ENCODE data around the gene MCM7. TPM values are rescaled to one million over a fixed set of nuclear protein-coding genes. Genes with fewer than 3 reads are reported as not detected.

The MCM7 gene
- total and polyA plus RNA-seq, 2 of the 4 experiments (the other 2 are of a cell fraction), result 104 to 137 TPM

DNA sequence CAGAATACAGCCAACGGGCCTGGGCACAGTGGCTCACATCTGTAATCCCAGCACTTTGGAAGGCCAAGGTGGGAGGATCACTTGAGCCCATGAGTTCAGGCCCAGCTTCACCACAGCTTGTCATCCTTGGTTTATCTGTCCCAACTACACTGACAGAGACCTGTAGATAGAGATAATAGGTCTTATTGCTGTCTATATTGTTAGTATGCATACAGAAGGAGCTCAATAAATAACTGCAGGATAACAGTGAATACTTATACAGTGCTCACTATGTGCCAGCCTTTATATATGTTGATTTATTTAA lies 19.5 kb upstream of the MCM7 start:
- no peak overlapping the region for H2BK120ac ChIP-seq (ENCODE audit: low read depth, low read length)
- peak overlapping the region; percentile 67 for H3K9ac ChIP-seq (ENCODE audit: low read depth, low read length)
- H2AK9ac ChIP-seq (replicated peaks; ENCODE audit: low read depth, low read length, poor library complexity), result peak overlapping the region; percentile 87
- H2BK20ac ChIP-seq (ENCODE audit: low read depth, low read length), result no peak overlapping the region
- ChIA-PET CTCF (interaction anchor here (0.7 kb wide), 1 partner anchor 10 kb away, joined by 3 read pairs; no protein-coding TSS in a partner anchor), POLR2A (ENCODE audit: unreplicated experiment) (interaction anchor here (0.6 to 1.4 kb wide), 2 partner anchors 19 to 276 kb away, joined by 3 to 6 read pairs; partner anchors contain the start of gene AP4M1)
- H3K27ac ChIP-seq (ENCODE audit: insufficient read depth, low read length), result peak overlapping the region; percentile 45
- H3K27me3 ChIP-seq (ENCODE audit: control insufficient read depth, insufficient read depth, low read length), result no peaks in the 10 kb centered on the region
- dilution Hi-C loops (cut with HindIII; ENCODE audit: low sequenced_read_pairs, unreplicated experiment), result no loop called here
- BruUV-seq (replicated peaks), result no TSS peak
- no CpG with 5 or more reads among the region's 1 CpG for WGBS, 2 experiments (ENCODE audit: extremely low coverage in 2 of 2, insufficient read length in 1 of 2)
- H3K14ac ChIP-seq (replicated peaks; ENCODE audit: low read depth, low read length), result peak overlapping the region; percentile 15; the same call in 1 of the 2 replicates
- H3K4me1 ChIP-seq (ENCODE audit: control insufficient read depth, insufficient read depth, low read length), result peaks cover 6% of the 10 kb centered on the region; the same call in 1 of the 2 replicates
- peak overlapping the region; percentile 11 for H4K5ac ChIP-seq (ENCODE audit: low read depth, low read length)
- H2AK5ac ChIP-seq (ENCODE audit: low read depth, low read length), result peak overlapping the region; percentile 13; the same call in 1 of the 2 replicates
- H3K79me1 ChIP-seq (ENCODE audit: low read depth in 1 of 2, low read length in 2 of 2), result peaks cover 28 to 54% of the 10 kb centered on the region in 2 experiments
- peaks cover 4% of the 10 kb centered on the region; the same call in 1 of the 2 replicates for H3K36me3 ChIP-seq (ENCODE audit: control insufficient read depth, insufficient read depth, low read length)
- H4K20me1 ChIP-seq (ENCODE audit: insufficient read depth, low read length), result no peaks in the 10 kb centered on the region; the same call in 1 of the 2 replicates
- peak overlapping the region; percentile 48 to 77; a peak in 2 of 4 replicates for H4K8ac ChIP-seq (ENCODE audit: low read depth in 2 of 2, low read length in 2 of 2)
- no peak for ATAC-seq (ENCODE audit: low read depth)
- peak overlapping the region; percentile 24; the same call in 1 of the 2 replicates for H3K56ac ChIP-seq (ENCODE audit: extremely low read depth, insufficient read depth, low read length)
- peaks cover 17% of the 10 kb centered on the region for H3K9me1 ChIP-seq (ENCODE audit: insufficient read depth, low read length)
- no peaks in the 10 kb centered on the region for H3K9me3 ChIP-seq (ENCODE audit: control insufficient read depth, insufficient read depth, low read length)
- peak overlapping the region; percentile 61 for H3K4me3 ChIP-seq (ENCODE audit: insufficient read depth, low read depth, low read length)
- TF ChIP-seq MAFK (IDR thresholded peaks at IDR 0.05; ENCODE audit: low read depth, low read length), result no peak
- TF ChIP-seq, protein P1, sequence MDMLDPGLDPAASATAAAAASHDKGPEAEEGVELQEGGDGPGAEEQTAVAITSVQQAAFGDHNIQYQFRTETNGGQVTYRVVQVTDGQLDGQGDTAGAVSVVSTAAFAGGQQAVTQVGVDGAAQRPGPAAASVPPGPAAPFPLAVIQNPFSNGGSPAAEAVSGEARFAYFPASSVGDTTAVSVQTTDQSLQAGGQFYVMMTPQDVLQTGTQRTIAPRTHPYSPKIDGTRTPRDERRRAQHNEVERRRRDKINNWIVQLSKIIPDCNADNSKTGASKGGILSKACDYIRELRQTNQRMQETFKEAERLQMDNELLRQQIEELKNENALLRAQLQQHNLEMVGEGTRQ (IDR thresholded peaks at IDR 0.05; ENCODE audit: low read depth, low read length), result no peak
- TF ChIP-seq NFE2L2 (IDR thresholded peaks at IDR 0.05; ENCODE audit: low read depth, low read length), result no peak
- TF ChIP-seq RFX5 (IDR thresholded peaks at IDR 0.05; ENCODE audit: low read depth, low read length), result no peak
- no peak for TF ChIP-seq CEBPB (IDR thresholded peaks at IDR 0.05; ENCODE audit: low read depth, low read length)
- no peak for TF ChIP-seq CHD1 (IDR thresholded peaks at IDR 0.05; ENCODE audit: low read depth, low read length)
- TF ChIP-seq MXI1 (IDR thresholded peaks at IDR 0.05; ENCODE audit: borderline replicate concordance, low read depth, low read length), result no peak
- H3K4me2 ChIP-seq (ENCODE audit: low read depth, low read length), result peak overlapping the region; percentile 84
- peak overlapping the region; percentile 96 for H2AFZ ChIP-seq (replicated peaks; ENCODE audit: low read length, poor library complexity)
- H4K91ac ChIP-seq (ENCODE audit: insufficient read depth, low read depth, low read length), result peak overlapping the region; percentile 42; the same call in 1 of the 2 replicates
- no peak for DNase-seq
- peak overlapping the region; percentile 85 for H3K4ac ChIP-seq (ENCODE audit: low read depth, low read length)
- intact Hi-C loops (cut with micrococcal nuclease), result no loop called here
- peak overlapping the region; percentile 19; the same call in 1 of the 3 replicates for H2BK15ac ChIP-seq (ENCODE audit: low read depth, low read length)
- H3K23ac ChIP-seq (ENCODE audit: low read depth, low read length), result peak overlapping the region; percentile 66; the same call in 1 of the 2 replicates
- in situ Hi-C loops (cut with MboI; ENCODE audit: low sequenced_read_pairs), result no loop called here
- peak overlapping the region; percentile 73 for H2BK5ac ChIP-seq (ENCODE audit: low read depth, low read length, poor library complexity, severe bottlenecking)
- no peak overlapping the region for H3K18ac ChIP-seq (ENCODE audit: low read depth, low read length)
